HG03575 (cell line): ENCODE measurements around the gene STYK1.
"Not testable (repeated sequence)": the region's sequence is repeated elsewhere in the genome, so short reads cannot be mapped to it uniquely, and the experiment has no call there.

Experiments used
- ATAC-seq: cut with Tn5 transposase; IDR thresholded peaks from one replicate; pipeline ENCODE4 v1.9.1; 2021; ENCODE audit not compliant: unreplicated experiment, insufficient number of reproducible peaks, low FRiP score; ENCODE audit errors: extremely low read depth

Gene STYK1

DNA sequence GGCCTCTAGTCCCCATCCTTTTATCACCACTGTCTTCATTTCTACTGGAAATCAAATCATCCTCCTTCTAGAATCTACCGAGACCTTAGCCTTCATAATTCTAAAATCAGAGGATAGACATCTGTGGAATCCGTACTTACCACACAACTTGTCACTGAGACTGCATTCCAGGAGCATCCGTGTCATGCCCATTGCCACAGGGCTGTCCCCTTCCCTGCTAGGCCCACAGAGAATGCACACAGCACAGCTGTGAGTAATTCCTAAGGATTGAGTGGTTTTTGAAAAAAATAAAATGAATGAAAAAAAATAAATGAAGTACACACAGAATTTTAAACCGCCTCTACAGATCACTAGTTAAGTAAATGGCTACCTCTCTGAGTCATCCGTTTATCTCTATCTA lies 39.4 kb downstream of the STYK1 start:
- no peak for ATAC-seq

DNA sequence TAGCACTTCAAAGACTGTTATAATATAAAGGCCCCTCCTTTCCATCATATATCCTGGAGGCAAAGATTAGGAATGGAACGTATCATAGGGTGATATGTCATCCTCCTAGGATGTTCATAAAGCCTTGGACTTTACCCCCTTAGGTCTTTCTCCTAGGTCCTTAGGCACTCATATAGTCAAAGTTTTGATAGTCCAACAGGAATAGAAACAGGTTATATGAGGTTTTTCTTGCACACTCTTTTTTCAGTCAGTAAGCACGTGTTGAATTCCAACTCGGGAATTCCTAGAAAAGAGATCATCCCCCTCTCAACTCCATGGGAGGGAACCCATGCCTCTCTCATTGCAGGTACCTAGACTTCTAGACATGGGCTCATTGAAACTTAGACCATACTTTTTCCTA lies 40.3 kb downstream of the STYK1 start:
- no peak for ATAC-seq

DNA sequence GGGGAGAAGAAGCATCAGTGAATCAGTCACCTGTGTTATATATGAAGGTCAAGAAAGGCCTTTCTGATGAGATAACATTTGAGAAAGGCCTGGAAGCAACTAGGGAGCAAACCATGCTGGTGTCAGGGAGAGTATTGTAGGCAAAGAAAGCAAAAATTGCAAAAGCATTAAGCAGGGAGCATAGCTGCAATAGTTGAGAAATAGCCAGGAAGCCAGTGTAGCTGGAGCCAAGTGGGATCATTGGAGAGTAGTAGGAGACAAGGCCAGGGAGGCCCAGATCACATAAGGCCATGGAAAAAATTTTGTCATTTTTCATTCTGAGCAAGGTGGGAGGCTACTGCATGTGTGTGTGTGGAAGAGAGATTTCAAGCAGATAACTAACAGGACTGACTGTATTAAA lies 41.6 kb downstream of the STYK1 start:
- no peak for ATAC-seq

DNA sequence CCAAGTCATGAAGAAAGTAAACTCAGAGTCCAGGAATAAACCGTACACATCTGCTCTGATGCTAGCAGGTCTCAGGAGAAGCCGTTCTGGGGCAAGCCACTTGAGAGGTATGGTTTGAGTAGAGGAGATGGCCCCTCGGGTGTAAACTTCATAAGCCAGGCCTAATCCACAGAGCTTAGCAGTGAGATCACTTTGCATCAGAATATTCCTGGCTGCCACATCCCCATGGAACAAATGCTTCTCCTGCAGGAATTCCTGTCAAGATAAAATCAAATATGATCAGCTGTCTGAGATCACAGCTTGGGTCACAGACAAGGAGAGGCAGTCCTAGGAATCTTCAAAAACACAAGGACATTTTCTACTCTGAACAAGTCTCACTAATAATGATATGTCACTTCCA lies 49.2 kb downstream of the STYK1 start:
- no peak for ATAC-seq

DNA sequence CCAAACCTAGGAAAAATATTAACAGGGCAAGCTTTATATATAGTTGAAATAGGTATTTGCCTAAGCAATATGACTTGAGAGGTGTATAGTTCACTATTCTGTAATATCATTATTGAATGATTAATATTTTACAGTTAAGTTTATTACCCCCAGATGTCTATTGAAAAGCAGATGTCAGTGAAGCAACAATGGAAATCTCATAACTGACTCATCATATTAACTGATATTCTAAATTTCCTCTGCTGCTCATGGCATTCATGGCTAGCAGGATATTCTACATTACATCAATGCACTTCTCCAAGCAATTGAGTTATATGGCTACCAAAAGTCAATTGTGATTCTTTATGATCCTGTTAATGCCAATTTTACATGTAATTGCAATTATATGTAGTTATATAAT lies 50.7 kb downstream of the STYK1 start:
- ATAC-seq = no peak

DNA sequence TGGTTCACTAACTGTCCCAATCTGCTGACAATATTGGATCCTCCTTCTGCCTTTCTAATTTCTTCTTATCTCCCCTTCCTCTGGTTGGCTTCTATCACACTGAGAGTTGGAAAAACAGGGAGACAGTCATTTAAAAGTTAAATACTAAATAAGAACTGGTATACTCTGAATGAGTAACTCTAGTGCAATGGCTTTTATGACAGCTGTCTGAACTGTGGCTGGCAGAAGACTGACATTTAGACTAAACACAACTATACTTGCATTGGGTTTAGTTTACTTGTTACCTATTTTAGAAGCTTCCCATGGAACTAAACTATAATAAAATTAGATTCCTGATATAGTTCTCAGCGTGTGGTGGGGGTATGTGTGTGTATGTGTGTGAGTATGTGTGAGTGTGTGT lies 52.6 kb downstream of the STYK1 start:
- no peak for ATAC-seq

DNA sequence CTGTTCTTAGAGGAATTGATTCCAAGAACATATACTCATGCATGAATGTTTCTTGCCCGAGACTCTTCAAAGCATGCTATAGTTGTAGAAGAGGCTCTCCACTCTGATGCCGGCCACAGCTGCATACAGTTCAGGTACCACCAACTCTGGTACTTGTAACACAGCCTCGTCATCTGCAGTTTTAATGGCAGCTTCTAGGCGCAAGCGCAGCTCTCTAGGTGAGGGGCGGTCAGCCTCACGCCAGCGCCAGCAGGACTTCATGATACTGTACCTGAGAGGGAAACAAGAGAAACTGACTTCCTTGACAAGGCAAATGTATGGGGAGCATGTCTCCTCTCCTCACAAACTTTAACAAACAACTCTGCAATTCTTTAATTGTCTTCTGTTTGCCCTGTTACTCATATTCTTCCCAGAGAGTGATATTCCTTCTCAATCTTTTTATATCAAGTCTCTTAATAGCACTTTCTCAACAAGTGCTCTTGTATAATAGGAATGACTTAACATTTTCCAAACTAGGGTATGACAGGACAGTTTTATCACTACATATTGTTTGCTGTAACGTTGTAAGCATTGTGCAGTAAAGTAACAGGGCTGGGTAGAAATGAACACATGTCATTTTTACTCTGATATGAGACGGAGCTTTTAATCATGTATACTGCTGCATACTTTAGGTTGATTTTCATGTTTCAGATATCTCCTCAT lies 53.6 kb downstream of the STYK1 start:
- no peak for ATAC-seq

DNA sequence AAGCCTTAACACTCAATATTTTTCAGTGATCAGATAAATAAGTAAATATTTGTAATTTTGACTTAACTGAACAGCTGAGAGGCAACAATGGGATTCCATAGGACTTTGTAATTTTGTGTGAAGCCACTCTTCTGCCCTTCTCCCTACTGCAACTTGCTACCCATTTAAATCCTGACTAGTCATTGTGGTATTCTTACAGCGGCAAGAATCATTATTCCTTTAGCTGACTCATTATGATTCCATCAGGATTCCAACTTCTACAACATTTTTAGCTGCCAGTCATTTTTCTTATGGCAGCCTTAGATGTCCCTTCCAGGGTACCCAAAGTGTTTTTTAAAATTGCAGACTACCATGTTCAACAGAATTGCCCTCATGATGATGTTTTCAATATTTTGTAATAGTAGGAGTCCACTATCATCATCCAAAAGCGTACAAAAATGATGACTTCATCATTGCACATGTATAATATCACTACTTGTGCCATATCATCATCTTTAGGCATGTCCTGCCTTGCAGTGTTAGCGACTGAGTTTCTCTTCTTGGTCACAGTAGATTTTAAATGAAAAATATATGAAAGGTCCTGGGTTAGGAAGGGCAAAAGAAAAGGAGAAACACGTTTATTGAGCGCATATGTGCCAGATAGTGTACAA lies 55.4 kb downstream of the STYK1 start:
- ATAC-seq = no peak

DNA sequence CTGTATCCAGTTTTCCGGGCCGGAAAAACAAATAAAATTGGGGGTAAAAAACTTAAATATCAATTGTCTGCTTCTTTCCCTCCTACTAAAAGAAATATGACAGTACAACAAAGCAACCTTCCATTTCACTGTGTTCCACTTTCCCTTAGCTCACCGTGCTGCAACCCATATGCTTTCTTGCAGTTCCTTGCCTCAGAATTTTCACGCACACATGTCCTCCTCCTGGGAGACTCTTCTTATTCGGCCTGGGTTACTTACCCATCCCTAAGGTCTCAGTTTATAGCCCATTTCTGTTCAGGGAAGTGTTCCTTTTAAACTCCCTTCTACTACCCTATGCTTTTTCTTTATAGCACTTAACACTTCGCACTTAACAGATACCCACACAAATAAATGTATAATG lies 56.0 kb downstream of the STYK1 start:
- no peak for ATAC-seq

DNA sequence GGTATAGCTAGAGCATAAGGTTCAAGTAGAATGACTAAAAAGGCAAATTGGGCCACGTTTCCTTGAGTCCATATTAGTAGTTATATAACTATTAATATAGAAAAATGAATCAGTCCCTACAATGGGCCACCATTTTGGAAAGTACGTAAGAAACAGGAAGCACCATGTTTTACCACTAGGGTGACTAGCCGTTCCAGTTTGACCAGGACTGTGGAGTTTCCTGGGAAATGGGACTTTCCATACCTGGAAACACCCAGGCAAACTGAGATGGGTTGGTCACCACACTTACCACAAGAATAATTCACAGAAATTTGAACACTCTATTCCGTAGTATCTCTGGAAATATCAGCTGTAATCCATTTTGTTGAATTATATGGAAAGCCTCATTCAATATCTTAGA lies 58.3 kb downstream of the STYK1 start:
- ATAC-seq = no peak

DNA sequence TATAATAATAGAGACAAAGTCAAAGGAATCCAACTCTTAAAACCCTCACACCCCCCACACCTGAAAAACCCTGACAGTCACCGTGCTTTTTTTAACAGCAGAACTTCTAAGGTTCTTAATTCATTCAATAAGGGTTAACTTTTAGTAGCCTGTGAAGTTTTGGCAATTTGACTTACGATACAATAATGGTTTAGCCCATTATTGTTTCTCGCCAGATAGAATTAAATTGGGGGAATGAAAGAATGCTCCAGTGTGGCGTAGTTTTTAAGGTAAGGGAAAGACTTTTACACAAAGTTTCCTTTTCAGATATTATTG lies 59.8 kb downstream of the STYK1 start:
- no peak for ATAC-seq

DNA sequence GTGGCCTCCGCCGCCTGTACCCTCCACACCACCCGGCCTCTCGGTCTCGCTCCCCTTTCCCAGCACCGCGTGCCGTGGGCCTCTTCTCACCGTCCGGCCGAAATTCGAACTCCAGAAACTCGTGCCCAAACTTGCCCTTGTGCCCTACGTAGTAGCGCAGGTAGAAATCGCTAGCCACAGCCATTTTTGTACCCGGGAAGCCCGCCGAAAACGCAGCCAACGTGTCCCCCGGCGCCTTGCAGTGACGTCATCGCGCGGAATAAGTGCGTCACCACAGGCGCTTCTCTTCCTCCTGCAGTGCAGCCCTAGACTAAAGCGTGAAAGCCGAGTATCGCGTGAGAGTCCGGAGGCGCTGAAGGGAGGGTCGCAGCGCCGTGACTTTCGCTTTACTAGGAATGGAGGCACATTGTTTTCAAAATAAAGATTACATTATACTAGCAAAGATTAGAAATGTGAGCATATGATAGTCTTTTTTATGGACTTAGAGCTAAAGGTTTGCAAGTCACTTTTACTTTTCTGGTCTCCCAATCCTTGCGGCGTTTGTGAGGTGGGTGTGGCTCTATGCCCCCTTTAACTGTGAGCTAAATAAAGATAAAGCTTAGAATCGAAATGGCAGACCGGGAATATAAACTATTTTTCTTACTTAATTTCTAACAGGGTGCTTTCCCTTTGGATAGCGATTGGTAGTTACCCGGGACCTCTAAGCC lies 60.4 kb downstream of the STYK1 start, which contains the start of gene MAGOHB:
TSS of gene MAGOHB (minus strand) at position 261 of the 707 bp plus-strand sequence. CDS start at position 184, 77 bp downstream.
- peak; percentile 62 for ATAC-seq

DNA sequence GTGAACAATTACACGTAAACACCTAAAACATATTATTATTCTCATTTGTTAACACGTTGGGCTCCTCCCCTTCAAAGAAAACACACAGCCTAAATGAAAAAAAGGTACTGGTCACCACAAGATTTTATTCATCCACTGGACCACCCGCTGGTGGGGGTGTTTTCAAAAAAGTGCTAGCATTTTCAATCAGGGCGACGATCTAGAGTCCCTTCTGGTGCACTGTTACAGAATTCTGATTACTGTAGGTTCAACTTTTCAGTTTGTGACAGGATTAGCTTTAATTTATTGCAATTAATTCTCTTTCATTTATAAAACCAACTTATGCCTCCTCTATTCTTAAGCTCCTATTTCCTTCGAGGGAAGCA lies 60.9 kb downstream of the STYK1 start:
- peak; percentile 12 for ATAC-seq

DNA sequence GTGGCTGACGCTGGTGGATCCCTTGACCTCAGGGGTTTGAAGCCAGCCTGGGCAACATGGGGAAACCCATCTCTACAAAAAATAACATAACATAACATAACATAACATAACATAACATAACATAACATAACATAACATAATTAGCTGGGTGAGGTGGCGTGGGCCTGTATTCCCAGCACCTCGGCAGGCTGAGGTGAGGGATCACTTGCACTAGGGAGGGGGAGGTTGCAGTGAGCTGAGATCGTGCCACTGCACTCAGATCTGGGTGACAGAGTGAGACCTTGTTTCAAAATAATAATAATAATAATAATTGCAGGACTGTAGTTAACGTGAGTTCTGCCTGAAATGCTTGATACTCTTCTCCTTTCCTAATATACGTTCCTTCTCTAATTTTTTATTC lies 61.7 kb downstream of the STYK1 start:
- ATAC-seq = no peak

DNA sequence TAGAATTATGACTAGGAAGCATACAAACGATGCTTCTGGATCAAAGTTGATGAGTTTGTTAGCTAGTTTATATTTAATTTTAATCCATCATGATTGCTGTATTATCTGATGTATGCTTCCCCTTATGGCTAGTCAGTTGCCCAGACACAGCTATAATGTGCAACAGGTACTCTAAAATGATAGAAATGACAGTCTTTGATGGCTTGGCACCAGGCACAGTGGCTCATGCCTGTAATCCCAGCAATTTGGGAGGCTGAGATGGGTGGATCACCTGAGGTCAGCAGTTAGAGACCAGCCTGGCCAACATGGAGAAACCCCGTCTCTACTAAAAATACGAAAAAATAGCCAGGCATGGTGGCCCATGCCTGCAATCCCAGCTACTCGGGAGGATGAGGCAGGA lies 62.6 kb downstream of the STYK1 start:
- not testable (repeated sequence) for ATAC-seq

DNA sequence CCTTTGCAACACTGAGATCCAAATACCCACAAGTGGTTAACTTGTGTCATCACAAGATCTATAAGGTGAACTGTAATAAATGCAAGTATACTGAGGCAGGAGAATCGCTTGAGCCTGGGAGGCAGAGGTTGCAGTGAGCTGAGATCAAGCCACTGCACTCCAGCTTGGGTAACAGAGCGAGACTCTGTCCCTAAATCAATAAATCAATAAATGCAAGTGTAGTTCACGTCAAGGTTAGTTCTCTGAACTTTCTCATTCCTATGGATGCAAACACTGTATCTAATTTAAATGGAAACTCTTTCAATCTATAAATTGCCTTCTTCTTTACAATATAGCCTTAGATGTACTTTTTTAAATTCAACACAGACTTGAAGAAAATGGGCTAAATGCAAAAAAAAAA lies 63.7 kb downstream of the STYK1 start:
- ATAC-seq = no peak

DNA sequence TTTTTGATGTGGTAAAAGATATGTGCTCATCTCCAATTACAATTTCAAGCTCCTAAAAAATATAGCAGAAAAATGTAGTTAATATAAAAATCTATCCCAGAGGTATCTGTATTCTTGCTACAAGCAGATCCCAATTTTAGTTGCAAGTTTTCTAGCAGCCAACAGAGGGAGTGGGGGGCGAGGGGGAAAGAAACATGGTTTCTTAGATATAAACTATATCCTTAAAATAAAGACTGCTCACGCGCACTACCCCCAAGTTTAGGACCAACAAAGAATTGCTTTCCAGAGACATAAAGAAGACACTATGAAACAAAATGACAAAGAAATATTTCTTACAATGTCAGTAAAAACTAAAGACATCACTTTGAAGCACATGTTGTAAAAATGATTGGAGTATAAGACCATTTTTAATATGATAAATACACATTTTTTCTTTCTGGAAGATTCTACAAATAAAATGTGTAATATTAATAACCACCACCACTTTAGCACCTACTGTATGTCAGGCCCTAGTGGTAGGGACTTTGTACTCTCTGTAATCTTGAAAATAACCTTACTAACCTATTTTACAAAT lies 65.9 kb downstream of the STYK1 start:
- no peak for ATAC-seq

DNA sequence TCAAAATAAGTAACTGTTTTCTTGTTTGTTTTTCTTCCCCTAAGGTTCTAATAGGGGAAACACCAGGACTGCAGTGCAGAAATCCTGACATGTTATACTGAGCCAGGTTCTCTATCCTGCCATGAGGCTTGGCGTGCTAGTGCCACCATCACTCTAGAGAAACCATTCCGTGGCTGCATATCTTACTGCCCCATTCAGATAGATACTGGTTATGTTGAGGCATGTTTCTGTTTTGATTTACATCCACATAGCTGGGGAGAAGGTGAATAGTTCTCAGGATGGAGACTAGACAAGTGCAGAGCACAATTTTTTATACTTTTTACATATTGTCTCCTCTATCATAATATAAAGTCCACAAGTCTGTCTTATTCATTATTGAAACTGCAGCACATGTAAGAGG lies 72.0 kb downstream of the STYK1 start:
- ATAC-seq = no peak

DNA sequence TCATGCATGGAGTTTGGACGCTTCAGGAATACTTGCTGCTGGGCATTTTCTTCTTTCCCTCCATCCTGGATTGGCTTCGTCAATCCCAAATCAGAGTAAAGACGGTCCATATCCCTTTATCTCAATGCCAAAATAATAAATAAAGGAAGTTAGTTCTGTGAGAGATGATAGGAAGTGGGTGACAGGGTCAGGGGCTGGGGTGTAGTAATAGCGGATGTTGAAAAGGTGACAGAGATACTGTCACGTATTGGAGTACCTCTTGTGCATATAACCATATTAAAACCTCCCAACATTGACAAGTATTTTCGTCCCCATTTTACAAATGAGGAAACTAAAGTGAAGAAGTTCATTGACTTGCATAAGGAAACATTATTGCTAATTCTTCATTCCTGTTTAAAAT lies 72.9 kb downstream of the STYK1 start:
- no peak for ATAC-seq

DNA sequence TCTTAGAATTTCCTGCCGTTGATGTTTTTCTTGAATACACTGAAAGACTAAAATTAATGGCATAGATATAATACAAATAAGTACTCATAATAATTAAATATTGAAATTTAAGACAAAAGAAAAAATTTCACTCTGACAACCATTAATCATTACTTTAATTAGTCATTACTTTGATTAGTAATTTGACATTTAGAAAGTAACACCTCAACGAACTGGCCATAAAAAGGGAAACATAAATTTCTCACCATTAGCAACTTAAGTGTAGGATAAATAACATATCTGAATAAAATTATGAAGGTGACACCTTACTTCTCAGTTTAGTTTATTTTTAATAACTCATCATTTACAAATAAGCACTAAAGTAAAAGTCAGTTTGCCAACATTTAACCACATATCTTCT lies 78.0 kb downstream of the STYK1 start:
- ATAC-seq = no peak
